ENCODE results near the gene CYP27C1. TPM values are rescaled to one million over a fixed set of nuclear protein-coding genes. Genes with fewer than 3 reads are reported as not detected.

CYP27C1 gene
- total and polyA plus RNA-seq, 12 donors = 0.07 to 0.20 (median 0.13) TPM; not detected in 6

DNA sequence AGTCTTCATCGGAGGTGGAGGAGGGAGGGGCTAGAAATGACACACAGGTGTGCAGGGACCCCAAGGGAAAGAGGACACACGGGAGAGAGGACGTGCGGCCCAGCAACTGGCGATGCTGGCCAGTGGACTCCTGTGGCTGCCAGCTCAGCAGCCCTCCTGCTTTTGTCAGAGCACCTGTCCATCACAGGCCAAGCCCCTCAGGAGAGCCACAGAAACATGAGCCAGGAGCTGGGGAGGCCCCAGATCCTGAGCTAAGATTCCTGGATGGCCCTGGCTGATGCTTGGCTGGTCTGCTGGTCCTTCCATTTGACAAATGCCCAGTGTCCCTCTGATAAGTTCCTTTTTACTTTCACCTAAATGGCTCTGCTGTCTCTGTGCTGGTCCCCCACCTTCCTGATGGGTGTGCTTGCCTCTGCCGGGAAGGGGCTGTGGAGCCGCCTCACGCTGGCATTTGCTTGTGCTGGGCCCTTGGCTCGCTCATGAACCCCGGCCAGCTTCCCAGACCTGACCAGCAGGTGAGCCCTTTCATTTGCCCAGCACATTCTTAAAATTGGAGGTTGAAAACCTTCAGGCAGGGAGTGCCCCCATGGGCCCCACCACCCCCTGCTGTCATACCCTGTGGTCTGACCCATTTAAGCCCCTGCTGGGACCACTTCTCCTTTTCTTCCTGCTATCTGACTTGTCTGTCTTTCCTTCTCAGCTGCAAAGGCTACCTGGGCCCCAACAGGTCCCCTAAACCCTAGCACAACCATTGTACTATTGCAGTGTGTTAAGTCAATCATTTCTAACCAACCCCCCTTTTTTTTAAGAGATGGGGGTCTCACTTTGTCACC is 37.3 kb downstream of the CYP27C1 start:
- TF ChIP-seq, protein P1, sequence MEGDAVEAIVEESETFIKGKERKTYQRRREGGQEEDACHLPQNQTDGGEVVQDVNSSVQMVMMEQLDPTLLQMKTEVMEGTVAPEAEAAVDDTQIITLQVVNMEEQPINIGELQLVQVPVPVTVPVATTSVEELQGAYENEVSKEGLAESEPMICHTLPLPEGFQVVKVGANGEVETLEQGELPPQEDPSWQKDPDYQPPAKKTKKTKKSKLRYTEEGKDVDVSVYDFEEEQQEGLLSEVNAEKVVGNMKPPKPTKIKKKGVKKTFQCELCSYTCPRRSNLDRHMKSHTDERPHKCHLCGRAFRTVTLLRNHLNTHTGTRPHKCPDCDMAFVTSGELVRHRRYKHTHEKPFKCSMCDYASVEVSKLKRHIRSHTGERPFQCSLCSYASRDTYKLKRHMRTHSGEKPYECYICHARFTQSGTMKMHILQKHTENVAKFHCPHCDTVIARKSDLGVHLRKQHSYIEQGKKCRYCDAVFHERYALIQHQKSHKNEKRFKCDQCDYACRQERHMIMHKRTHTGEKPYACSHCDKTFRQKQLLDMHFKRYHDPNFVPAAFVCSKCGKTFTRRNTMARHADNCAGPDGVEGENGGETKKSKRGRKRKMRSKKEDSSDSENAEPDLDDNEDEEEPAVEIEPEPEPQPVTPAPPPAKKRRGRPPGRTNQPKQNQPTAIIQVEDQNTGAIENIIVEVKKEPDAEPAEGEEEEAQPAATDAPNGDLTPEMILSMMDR (IDR thresholded peaks at IDR 0.05) = no peak
- intact Hi-C loops (cut with DNase I) = no loop called here
- Histone ChIP-seq H3K27me3 (peaks cover 0 to 18% (median 11%) of the 10 kb centered on the region in 7 donors), H3K36me3 (no peaks in the 10 kb centered on the region), H3K4me3 (no peak overlapping the region), H3K9me3 (peaks cover 0 to 23% (median 5%) of the 10 kb centered on the region in 11 donors), H3K27ac (no peak overlapping the region), H3K4me1 (peaks cover 0 to 11% (median 0%) of the 10 kb centered on the region in 9 donors)
- DNase-seq (no peak), ATAC-seq (no peak)
- WGBS, 2 donors = 90 to 94% methylated on average over 10 of the region's 10 CpGs

DNA sequence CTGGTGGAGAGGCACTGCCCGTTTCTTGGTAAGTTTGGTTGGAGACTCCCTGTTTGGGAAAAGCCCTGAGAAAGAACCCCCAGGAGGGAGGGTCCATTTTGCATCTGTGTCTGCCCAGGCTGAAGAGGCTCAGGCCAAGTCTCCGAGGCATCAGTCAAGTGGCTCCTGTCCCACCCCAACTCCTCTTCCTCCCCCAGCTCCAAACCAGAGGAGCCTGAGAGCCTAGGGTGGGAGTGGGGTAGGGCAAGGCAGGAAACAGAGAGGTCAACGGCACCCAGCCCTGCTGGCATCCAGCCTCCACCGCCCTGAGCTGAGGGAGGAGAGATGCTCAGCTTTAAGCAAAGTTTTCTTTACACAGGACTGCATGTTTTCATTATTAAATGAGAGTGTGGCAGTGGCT is 38.2 kb downstream of the CYP27C1 start:
- Histone ChIP-seq H3K9me3 (peaks cover 0 to 23% (median 5%) of the 10 kb centered on the region in 11 donors), H3K4me3 (no peak overlapping the region), H3K36me3 (no peaks in the 10 kb centered on the region), H3K27me3 (peaks cover 0 to 11% (median 2%) of the 10 kb centered on the region in 7 donors), H3K27ac (no peak overlapping the region), H3K4me1 (peaks cover 0 to 16% (median 0%) of the 10 kb centered on the region in 9 donors)
- DNase-seq (no peak), ATAC-seq (no peak)
- TF ChIP-seq, protein P1 (IDR thresholded peaks at IDR 0.05) = no peak
- WGBS, 2 donors = 74 to 76% methylated on average over 4 of the region's 4 CpGs
- intact Hi-C loops (cut with DNase I) = no loop called here

- TF ChIP-seq, protein P1 (IDR thresholded peaks at IDR 0.05) = no peak
- ATAC-seq (no peak), DNase-seq (no peak)
- no peak overlapping the region for H3K4me3 ChIP-seq
- H3K36me3 ChIP-seq = no peaks in the 10 kb centered on the region
- peaks cover 0 to 22% (median 9%) of the 10 kb centered on the region in 9 donors for H3K4me1 ChIP-seq
- peaks cover 0 to 23% (median 5%) of the 10 kb centered on the region in 11 donors for H3K9me3 ChIP-seq
- intact Hi-C loops (cut with DNase I) = loop anchor here in 1 of 10 donors (10.0 kb wide), 1 partner anchor 115 kb away; no protein-coding TSS in a partner anchor
- H3K27me3 ChIP-seq = peaks cover 0 to 8% (median 0%) of the 10 kb centered on the region in 7 donors
- WGBS, 2 donors = 78 to 81% methylated on average over 3 of the region's 3 CpGs
- no peak overlapping the region for H3K27ac ChIP-seq
Measured at GRCh38 chr2:127179766-127180165, 40.3 kb downstream of the CYP27C1 start.

DNA sequence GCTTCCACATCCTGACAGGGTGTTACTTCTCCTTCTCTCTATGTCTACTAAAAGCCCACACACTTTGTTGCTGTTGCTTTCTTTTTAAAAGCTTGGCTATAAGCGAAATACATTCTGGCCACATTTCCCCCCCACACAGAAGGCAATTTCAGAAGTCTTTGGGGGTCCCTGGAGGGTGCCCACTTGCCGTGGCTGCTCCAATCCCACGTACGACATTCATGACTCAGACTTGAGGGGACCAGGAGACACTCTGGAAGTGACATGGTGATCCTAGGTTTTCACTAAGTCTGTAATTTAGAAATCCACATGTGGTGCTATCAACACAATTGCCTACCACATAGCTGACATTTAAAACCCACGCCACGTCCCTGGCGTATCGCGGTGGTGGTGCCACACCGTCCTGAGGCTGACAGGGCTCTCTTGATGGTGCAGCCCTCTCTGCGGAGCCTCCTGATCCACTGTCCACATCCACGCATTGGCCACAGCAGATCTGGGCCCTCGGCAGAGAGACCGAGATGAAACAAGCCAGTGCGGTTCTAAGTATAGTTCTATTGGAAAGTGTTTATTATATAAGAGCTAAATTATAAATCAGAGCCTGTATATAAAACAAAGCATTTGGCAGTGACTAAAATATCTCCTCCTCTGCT is 42.4 kb downstream of the CYP27C1 start:
- no peak overlapping the region for H3K4me3 ChIP-seq
- ATAC-seq (no peak), DNase-seq (no peak)
- intact Hi-C loops (cut with DNase I) = loop anchor here in 1 of 10 donors (10.0 kb wide), 1 partner anchor 113 kb away; no protein-coding TSS in a partner anchor
- H3K36me3 ChIP-seq = no peaks in the 10 kb centered on the region
- peaks cover 0 to 23% (median 5%) of the 10 kb centered on the region in 11 donors for H3K9me3 ChIP-seq
- peak overlapping the region in 1 of 10 donors; percentile 38 for H3K27ac ChIP-seq
- TF ChIP-seq, protein P1 (IDR thresholded peaks at IDR 0.05) = no peak
- H3K4me1 ChIP-seq = peaks cover 0 to 40% (median 20%) of the 10 kb centered on the region in 9 donors
- peaks cover 0 to 13% (median 0%) of the 10 kb centered on the region in 7 donors for H3K27me3 ChIP-seq
- 90 to 93% methylated on average over 15 of the region's 15 CpGs for WGBS, 2 donors

Data from heart right ventricle (tissue), 16 donors.